IMR-90 (cell line): Measurements from ENCODE around the gene NDC80. TPM values are rescaled to one million over a fixed set of nuclear protein-coding genes. Genes with fewer than 3 reads are reported as not detected.

ENCODE experiments used
- ATAC-seq: fragments of 200-7000 bp; cut with Tn5 transposase; 2 replicates; pipeline ENCODE4 v1.9.1; 2020; ENCODE audit warnings: low read depth, mild to moderate bottlenecking, moderate library complexity
- BruUV-seq: library from RNA; stranded (reverse); fragments of 400-500 nt; replicated peaks from 2 replicates; lab custom pipeline; 2021; lab: Mats Ljungman, UMichigan
- CTCF ChIA-PET: fragments of 300-600 bp; formaldehyde crosslinking; extraction: SDS; loops from one replicate; lab custom pipeline; 2021; ENCODE audit warnings: antibody characterized with exemption; lab: Yijun Ruan, JAX
- POLR2A ChIA-PET: fragments of 300-600 bp; sonication (Branson Sonifier 250); formaldehyde crosslinking; loops from one replicate; lab custom pipeline; 2022; ENCODE audit warnings: antibody characterized with exemption; ENCODE audit not compliant: unreplicated experiment; lab: Charles Lee
- DNase-seq: peaks from one replicate; pipeline ENCODE4 v3.0.0; 2013
- H2AFZ ChIP-seq: replicated peaks from 2 replicates; pipeline ENCODE3; 2013; ENCODE audit warnings: low read length, mild to moderate bottlenecking; ENCODE audit not compliant: poor library complexity
- H2AK5ac ChIP-seq: 2 replicates; pipeline ENCODE4 v1.6.1; 2013; ENCODE audit warnings: low read depth, low read length, inconsistent platforms
- H2AK9ac ChIP-seq: replicated peaks from 2 replicates; pipeline ENCODE3; 2013; ENCODE audit warnings: mild to moderate bottlenecking, low read depth, low read length, moderate library complexity; ENCODE audit not compliant: poor library complexity
- H2BK120ac ChIP-seq: 2 replicates; pipeline ENCODE4 v1.6.1; 2013; ENCODE audit warnings: low read depth, low read length, inconsistent platforms
- H2BK15ac ChIP-seq: 3 replicates; pipeline ENCODE4 v1.6.1; 2013; ENCODE audit warnings: low read depth, low read length, inconsistent platforms
- H2BK20ac ChIP-seq: 2 replicates; pipeline ENCODE4 v1.6.1; 2013; ENCODE audit warnings: low read depth, mild to moderate bottlenecking, inconsistent platforms, low read length, moderate library complexity
- H2BK5ac ChIP-seq: 2 replicates; pipeline ENCODE4 v1.6.1; 2013; ENCODE audit warnings: mild to moderate bottlenecking, low read depth, low read length, inconsistent platforms; ENCODE audit not compliant: poor library complexity, severe bottlenecking
- H3K14ac ChIP-seq: replicated peaks from 2 replicates; pipeline ENCODE4 v1.6.1; 2013; ENCODE audit warnings: low read depth, low read length, inconsistent platforms
- H3K18ac ChIP-seq: 2 replicates; pipeline ENCODE4 v1.6.1; 2013; ENCODE audit warnings: low read depth, low read length, control low read depth
- H3K23ac ChIP-seq: 2 replicates; pipeline ENCODE4 v1.6.1; 2013; ENCODE audit warnings: low read depth, low read length, inconsistent platforms
- H3K27ac ChIP-seq: 2 replicates; pipeline ENCODE4 v1.5.1; 2013; ENCODE audit warnings: mild to moderate bottlenecking, control low read depth, low read length; ENCODE audit not compliant: insufficient read depth
- H3K27me3 ChIP-seq: 2 replicates; pipeline ENCODE4 v1.6.1; 2013; ENCODE audit warnings: low read length; ENCODE audit not compliant: control insufficient read depth, insufficient read depth
- H3K36me3 ChIP-seq: 2 replicates; pipeline ENCODE4 v1.6.1; 2013; ENCODE audit warnings: low read length, mixed read lengths; ENCODE audit not compliant: control insufficient read depth, insufficient read depth
- H3K4ac ChIP-seq: 2 replicates; pipeline ENCODE4 v1.6.1; 2013; ENCODE audit warnings: low read depth, low read length, inconsistent platforms
- H3K4me1 ChIP-seq: 2 replicates; pipeline ENCODE4 v1.6.1; 2013; ENCODE audit warnings: low read length, mixed read lengths; ENCODE audit not compliant: control insufficient read depth, insufficient read depth
- H3K4me2 ChIP-seq: 2 replicates; pipeline ENCODE4 v1.6.1; 2013; ENCODE audit warnings: low read depth, mild to moderate bottlenecking, control low read depth, low read length, moderate library complexity
- H3K4me3 ChIP-seq: 2 replicates; pipeline ENCODE4 v1.5.1; 2013; ENCODE audit warnings: low read depth, mild to moderate bottlenecking, control low read depth, low read length, moderate library complexity; ENCODE audit not compliant: insufficient read depth
- H3K56ac ChIP-seq: 2 replicates; pipeline ENCODE4 v1.6.1; 2013; ENCODE audit warnings: low read length, inconsistent platforms; ENCODE audit not compliant: insufficient read depth; ENCODE audit errors: extremely low read depth
- H3K79me1 ChIP-seq, 2 experiments: 2 replicates each; pipeline ENCODE4 v1.6.1; 2013; ENCODE audit warnings: low read length in 2 of 2, inconsistent platforms in 1 of 2, low read depth in 1 of 2
- H3K9ac ChIP-seq: 2 replicates; pipeline ENCODE4 v1.6.1; 2013; ENCODE audit warnings: low read depth, low read length, control low read depth
- H3K9me1 ChIP-seq: 2 replicates; pipeline ENCODE4 v1.6.1; 2013; ENCODE audit warnings: low read length, inconsistent platforms; ENCODE audit not compliant: insufficient read depth
- H3K9me3 ChIP-seq: 2 replicates; pipeline ENCODE4 v1.6.1; 2013; ENCODE audit warnings: low read length; ENCODE audit not compliant: control insufficient read depth, insufficient read depth
- H4K20me1 ChIP-seq: 2 replicates; pipeline ENCODE4 v1.6.1; 2013; ENCODE audit warnings: low read length, inconsistent platforms; ENCODE audit not compliant: insufficient read depth
- H4K5ac ChIP-seq: 2 replicates; pipeline ENCODE4 v1.6.1; 2013; ENCODE audit warnings: mild to moderate bottlenecking, low read depth, low read length, control low read depth
- H4K8ac ChIP-seq, 2 experiments: 2 replicates each; pipeline ENCODE4 v1.6.1; 2013; ENCODE audit warnings: low read depth in 2 of 2, low read length in 2 of 2, control low read depth in 1 of 2, inconsistent platforms in 1 of 2
- H4K91ac ChIP-seq: 2 replicates; pipeline ENCODE4 v1.6.1; 2013; ENCODE audit warnings: low read depth, low read length, inconsistent platforms; ENCODE audit not compliant: insufficient read depth
- MAZ ChIP-seq: IDR thresholded peaks from 2 replicates; pipeline ENCODE4 v1.6.1; 2012; ENCODE audit warnings: low read depth, mild to moderate bottlenecking, low read length, improper control_type of control experiment, moderate library complexity, borderline replicate concordance
- NFE2L2 ChIP-seq: fragments of 150-350 bp; IDR thresholded peaks from 2 replicates; pipeline ENCODE4 v1.6.1; 2016; ENCODE audit warnings: low read depth, mild to moderate bottlenecking, low read length
- USF2 ChIP-seq: fragments of 150-350 bp; IDR thresholded peaks from 2 replicates; pipeline ENCODE4 v1.6.1; 2017; ENCODE audit warnings: mild to moderate bottlenecking, antibody characterized with exemption, low read length, low read depth
- WGBS, 2 experiments: methylation state at CpG; one replicate each; pipeline versions ENCODE4 v1.1.5 to v1.1.7; 2013; ENCODE audit warnings: missing lambda C conversion rate in 2 of 2; ENCODE audit not compliant: insufficient read length in 1 of 2; ENCODE audit errors: extremely low coverage in 2 of 2; 5-methylcytosine and 5-hydroxymethylcytosine counted together
- dilution Hi-C: fragments of 300-500 bp; cut with HindIII; formaldehyde crosslinking; loops from one replicate; pipeline ENCODE4 v1.14.3; 2018; ENCODE audit warnings: low sequenced_read_pairs; ENCODE audit not compliant: unreplicated experiment
- in situ Hi-C: fragments of 300-500 bp; cut with MboI; formaldehyde crosslinking; loops from 3 replicates; pipeline ENCODE4 v1.14.3; 2019; ENCODE audit warnings: low sequenced_read_pairs, inconsistent platforms, mixed read lengths
- intact Hi-C: fragments of 100-400 bp; cut with micrococcal nuclease; formaldehyde crosslinking; loops from 2 replicates; pipeline ENCODE4 v1.10.0; 2022
- polyA plus RNA-seq, 3 experiments: library from polyadenylated mRNA; depleted of rRNA; stranded (reverse); fragments of >200 nt; gene quantifications; 2 replicates each; pipeline ENCODE4 v1.2.3, GENCODE V29; 2012; ENCODE audit warnings: low replicate concordance in 1 of 3
- total RNA-seq: library from RNA; depleted of rRNA; stranded (reverse); fragments of >200 nt; gene quantifications from 2 replicates; pipeline ENCODE4 v1.2.3, GENCODE V29; 2012

Gene NDC80
- total and polyA plus RNA-seq, 2 of the 4 experiments (the other 2 are of a cell fraction): 11.8 to 15.5 TPM

GRCh38 chr18:2537296-2537695, 34.1 kb upstream of the NDC80 start:
- H2AK9ac ChIP-seq: no peak overlapping the region
- H4K91ac ChIP-seq: no peak overlapping the region
- ATAC-seq (no peak), DNase-seq (no peak)
- intact Hi-C loops: no loop called here
- no peak overlapping the region for H4K8ac ChIP-seq
- H3K4me1 ChIP-seq: no peaks in the 10 kb centered on the region
- H3K36me3 ChIP-seq: no peaks in the 10 kb centered on the region
- TF ChIP-seq NFE2L2: no peak
- no peak for TF ChIP-seq MAZ
- TF ChIP-seq USF2: no peak
- H4K5ac ChIP-seq: no peak overlapping the region
- no peak overlapping the region for H2AK5ac ChIP-seq
- no peak overlapping the region for H3K4ac ChIP-seq
- no peak overlapping the region; the same call in 1 of the 2 replicates for H2BK120ac ChIP-seq
- POLR2A ChIA-PET: no interaction called here
- no peak overlapping the region for H3K27ac ChIP-seq
- no peak overlapping the region for H3K4me2 ChIP-seq
- peaks cover 2% of the 10 kb centered on the region; the same call in 1 of the 2 replicates for H3K9me3 ChIP-seq
- CTCF ChIA-PET: interaction anchor here (0.6 to 1.0 kb wide), 2 partner anchors 313 to 433 kb away, joined by 3 read pairs; no protein-coding TSS in a partner anchor
- H3K9ac ChIP-seq: no peak overlapping the region
- no TSS peak for BruUV-seq
- no peaks in the 10 kb centered on the region for H3K9me1 ChIP-seq
- no peak overlapping the region for H2AFZ ChIP-seq
- H3K56ac ChIP-seq: no peak overlapping the region
- no peaks in the 10 kb centered on the region for H4K20me1 ChIP-seq
- no peak overlapping the region for H2BK15ac ChIP-seq
- H2BK20ac ChIP-seq: no peak overlapping the region
- H3K27me3 ChIP-seq: no peaks in the 10 kb centered on the region
- no peak overlapping the region for H3K18ac ChIP-seq
- in situ Hi-C loops: loop anchor here (5.0 to 25.0 kb wide), 3 partner anchors 200 to 950 kb away; no protein-coding TSS in a partner anchor
- H3K79me1 ChIP-seq: no peaks in the 10 kb centered on the region
- no peak overlapping the region for H2BK5ac ChIP-seq
- no peak overlapping the region for H3K14ac ChIP-seq
- H3K23ac ChIP-seq: no peak overlapping the region
- no CpG with 5 or more reads among the region's 3 CpGs for WGBS, 2 experiments
- H3K4me3 ChIP-seq: no peak overlapping the region
- dilution Hi-C loops: no loop called here
